ENCODE measurements around the gene OSBP2.

Gene OSBP2

DNA sequence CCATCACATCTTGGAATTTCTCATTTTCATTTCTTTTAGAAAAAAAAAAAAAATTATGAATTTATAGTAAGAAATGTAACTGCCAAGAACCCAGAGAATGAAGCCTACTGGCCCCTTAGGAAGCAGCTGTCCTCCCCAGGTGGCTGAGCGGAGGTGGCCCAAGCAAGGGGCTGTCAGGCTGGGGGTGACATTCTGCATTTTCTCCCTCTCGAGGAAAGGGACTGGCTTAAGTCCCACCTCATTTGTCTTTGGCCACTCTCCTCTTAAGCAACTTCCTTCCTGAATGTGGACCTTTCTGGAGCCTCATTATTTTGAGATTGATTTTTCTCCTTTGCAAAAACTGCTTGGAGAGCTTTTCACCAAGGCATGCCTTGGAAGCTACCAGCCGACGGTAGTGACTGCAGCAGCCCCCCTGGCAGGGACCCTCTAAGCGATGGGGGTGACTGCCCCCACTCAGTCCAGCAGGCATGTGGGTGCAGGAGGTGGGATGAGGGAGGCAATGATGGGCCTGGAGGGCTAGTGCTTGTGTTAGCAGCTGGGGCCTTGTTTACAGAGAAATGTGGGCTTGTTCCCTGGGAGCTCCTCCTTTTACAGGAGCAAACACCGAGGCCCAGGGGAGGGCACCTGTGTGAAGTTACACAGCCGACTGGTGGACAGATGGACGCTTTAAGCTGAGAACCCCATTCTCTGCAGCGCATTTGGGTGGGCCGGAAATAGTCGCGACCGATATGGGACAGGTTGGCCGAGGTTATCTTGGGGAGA is 162.2 kb downstream of the OSBP2 start:
- DNase-seq = no peak

DNA sequence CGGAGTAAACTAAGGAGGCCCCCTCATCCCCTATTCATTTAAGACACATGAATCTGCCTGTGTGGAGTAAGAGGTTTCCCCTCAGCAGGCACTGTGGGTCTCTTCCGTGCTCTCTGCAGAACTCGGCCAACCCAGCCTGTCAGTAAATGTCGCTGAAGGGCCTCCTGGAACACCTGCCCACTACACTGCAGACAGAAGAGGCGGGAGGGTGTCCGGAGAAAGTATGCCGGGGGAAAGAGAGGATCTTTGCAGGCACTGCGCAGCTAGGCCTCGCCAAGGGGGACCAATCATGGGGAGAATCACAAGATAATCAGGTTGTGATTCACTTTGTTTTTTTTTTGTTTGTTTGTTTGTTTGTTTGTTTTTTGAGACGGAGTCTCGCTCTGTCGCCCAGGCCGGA is 163.1 kb downstream of the OSBP2 start:
- DNase-seq = no peak

DNA sequence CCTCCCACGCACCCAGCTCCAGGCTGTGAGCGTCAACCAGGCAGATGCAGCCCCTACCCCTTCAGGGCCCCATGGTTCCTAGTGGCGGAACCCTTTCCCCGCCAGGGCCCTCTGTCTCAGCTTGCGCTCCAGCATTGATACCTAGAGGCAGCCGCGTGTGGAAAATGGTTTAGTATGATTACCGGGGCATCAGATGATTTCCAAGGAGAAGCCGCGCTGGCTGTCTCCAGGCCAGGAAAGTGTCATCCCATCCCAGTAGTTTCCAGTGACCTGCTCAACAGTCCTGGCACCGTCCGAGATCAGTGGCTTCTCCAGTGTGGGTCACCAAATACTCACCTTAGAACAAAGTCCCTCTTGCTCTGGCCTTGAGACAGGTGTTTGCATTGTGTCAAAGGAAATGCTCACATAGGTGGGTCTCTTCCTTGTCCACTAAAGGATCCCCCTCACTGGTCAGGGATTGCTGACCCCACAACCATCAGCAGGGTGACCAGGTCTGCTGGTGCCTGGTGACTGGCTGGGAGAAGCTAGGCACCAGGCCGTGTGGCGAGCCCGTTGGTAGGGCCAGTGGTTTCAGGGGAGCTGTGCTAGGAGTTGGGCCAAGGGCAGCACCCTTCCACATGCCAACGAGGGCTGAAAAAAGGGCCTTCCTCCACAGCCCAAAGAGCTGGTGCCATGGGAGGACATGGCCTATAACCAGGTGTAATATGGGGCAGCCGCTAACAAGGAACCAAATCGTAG is 164.5 kb downstream of the OSBP2 start:
- no peak for DNase-seq

- no peak for DNase-seq
These were observed 165.0 kb downstream of the OSBP2 start for GRCh38 chr22:30859714-30860095.

DNA sequence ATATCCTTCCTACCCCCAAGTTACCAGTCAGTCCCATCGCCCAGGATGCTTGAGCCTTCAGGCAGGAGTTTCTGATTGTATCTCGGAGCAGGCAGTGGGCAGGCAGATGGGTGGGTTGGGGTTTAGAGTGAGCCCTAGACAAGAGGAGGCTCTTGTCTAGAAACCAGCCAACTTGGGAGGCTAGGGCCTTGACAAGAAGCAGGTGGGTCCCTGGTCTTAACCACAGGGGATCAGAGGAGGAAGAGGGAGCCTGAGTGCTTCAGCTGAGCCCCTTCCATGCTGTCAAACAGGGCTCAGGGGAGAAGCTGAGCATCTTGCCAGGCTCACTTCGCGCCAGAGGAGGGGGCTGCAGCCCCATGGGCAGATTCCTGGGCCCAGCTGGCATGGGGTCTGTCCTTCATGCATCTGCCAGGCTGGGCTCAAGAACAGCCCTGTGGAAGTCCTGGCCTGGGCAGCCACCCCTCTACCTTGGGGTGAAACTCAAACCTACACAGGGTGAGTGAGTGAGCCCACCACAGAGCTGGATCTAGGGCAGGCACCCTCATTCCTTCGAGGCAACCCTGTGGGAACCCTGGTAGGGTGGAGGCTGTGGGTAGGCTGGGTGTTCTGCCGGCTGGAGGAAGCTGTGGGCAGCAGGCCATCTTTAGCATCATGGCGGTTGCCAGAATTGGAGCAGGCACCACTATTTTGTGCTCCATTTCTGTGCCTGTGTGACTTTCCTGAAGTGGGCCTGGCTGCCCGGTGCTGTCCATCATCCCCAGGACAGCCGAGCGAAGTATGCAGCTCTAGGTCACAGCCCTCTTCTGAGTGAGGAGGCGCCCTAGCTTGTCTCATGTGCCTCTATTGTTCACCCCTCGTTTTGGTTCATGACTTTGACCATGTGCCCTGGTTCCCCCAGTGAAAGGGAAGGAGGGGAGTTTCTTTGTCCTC is 165.8 kb downstream of the OSBP2 start:
- DNase-seq = no peak

GRCh38 chr22:30861131-30861530 is 166.5 kb downstream of the OSBP2 start:
- no peak for DNase-seq

DNA sequence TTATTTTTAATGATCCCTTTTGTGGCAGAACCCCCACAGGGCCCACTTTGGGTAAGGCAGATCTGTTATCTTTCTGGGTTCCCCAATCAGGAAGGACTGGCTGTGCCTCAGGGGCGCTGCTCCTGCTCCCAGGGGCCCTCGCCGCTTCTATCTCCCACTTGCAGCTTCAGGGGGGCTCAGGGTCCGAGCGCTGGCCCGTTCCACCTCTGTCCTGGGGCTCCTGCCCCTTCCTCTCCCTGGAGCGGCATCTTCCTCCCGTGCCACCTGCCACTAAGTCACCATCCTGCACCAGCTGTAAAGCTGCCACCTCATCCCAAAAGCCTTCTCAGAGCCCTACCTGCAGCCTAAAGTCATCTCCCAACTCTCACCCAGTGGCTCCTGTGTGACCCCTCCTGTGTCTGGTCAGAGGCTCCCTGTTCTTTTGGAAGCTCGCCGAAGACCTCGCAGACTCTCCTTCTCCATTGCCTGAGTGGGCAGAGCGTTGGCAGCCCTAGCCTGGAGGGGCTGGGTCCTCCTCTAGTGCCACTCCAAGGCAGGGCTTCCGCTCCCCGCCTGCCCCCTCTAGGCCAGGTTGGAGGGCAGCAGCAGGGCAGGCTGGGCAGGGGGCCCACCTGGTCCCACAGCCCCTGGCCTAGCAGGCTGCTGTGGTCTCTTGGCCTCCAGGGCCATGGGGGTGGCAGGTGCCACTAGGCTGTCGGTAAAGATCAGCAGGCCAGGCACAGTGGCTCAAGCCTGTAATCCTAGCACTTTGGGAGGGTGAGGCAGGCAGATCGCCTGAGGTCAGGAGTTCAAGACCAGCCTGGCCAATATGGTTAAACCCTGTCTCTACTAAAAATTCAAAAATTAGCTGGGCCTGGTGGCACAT is 167.2 kb downstream of the OSBP2 start:
- DNase-seq = no peak

DNA sequence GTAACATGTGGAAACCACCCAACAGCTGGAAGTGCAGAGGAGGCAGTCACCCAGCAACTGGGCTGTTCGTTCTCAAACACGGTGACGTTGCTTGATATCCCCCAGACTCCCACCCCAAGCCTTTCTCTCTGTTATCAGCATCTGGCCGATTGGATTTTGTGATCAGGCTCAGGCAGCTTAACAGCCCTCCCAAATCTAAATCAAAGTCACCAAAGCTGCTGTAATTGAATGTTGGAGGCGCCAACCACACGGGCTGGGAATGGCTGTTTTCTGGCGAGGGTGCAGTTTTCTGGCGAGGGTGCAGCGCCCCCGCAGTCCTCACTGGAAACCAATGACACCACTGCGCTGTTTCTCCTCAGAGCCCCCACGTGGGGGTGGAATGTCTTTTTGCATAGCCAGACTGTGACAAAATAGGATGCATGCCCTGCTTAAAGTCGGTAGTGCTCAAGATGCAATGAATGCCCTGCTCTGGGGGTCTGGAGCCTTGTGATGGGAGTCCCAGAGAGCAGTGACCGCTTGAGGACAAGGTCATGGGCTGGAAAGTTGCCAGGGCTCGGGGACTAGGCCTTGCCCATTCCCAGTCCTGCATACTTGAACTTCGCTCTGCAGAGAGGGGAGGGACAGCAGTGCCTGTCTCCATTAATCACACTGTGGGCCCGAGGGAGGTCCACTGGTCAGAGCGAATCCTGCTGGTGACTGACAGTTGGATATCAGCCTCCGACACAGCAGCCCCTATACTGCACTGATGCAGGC is 168.6 kb downstream of the OSBP2 start:
- DNase-seq = no peak

- DNase-seq = no peak
These were observed 170.1 kb downstream of the OSBP2 start for GRCh38 chr22:30864441-30865420.

- no peak for DNase-seq
These were observed 171.0 kb downstream of the OSBP2 start for GRCh38 chr22:30865656-30866055.

DNA sequence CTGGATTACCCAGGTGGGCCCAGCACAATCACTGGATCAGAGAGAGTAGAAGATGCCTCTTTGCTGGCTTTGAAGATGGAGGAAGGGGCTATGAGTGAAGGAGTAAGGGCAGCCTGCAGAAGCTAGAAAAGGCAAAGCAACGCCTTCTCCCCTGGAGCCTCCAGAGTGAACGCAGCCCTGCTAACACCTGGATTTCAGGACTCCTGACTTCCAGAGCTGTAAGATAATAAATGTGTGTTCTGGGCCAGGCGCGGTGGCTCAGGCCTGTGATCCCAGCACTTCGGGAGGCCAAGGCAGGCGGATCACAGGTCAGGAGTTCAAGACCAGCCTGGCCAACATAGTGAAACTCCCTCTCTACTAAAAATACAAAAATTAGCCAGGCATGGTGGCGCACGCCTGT is 171.5 kb downstream of the OSBP2 start:
- DNase-seq = no peak

DNA sequence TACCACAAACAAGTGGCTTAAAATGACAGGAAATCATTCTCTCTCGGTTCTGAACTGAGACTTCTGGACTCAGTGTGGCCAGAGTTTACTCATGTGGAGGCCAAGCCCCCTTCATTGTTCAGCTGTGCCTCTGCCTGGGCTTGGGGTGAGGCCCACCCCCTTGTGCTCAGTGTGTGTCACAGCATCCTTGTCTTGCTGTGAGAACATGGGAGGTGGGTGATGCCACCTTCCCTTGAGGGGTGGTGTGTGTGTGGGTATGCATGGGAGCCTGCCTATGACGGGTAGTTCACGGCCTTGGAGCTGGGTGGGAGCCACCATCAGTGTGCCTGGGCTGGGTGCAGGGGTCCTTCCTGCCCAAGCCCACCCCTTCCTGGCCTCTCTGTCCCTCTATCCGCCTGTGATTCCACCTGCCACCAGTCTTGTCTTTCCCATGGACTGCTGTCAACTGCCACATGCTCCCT is 172.2 kb downstream of the OSBP2 start:
- no peak for DNase-seq

DNA sequence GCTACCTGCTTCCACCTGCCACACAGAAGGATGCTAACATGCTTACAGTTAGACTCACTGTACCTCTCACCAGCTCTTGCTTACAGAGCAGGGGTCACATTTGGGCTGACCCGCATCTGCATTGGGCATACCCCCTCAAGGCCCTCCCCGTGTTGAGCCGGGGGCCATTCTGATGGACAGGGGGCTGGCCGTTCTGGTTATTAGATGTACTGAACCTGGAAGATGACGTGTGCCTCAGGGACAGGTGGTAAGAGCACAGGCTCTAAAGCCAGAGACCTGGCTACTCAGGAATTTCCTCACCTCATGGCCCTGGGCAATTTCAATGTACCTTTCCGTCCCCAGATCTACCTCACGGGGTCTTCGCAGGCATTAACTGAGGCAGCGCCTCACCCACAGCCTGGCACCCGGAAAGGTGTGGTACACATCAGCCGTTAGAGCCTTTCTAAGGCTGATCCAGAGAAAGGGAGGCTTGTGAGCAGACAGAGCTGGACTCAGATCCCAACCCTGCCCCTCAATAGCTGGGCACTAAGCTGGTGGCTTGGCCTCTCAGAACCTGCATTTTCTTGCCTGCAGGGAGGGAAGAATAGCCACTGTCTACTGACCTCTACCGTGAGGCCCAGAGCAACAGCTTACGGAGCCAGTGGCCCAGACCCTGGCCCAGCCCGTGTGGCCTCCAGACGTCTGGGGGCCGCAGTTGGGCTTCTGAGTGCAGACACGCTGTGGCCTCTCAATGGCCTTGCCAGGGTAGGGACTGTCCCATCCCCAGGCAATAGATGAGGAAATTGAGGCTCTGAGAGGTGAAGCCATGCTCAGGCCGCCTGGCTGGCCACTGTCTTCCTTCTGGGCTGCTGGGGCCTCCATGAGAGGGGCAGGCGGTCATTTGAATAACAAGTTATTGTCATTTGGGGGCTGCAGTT is 173.3 kb downstream of the OSBP2 start:
- DNase-seq = no peak

GRCh38 chr22:30868663-30869385 is 174.2 kb downstream of the OSBP2 start:
- DNase-seq = no peak

GRCh38 chr22:30869667-30870395 is 175.2 kb downstream of the OSBP2 start:
- no peak for DNase-seq

DNA sequence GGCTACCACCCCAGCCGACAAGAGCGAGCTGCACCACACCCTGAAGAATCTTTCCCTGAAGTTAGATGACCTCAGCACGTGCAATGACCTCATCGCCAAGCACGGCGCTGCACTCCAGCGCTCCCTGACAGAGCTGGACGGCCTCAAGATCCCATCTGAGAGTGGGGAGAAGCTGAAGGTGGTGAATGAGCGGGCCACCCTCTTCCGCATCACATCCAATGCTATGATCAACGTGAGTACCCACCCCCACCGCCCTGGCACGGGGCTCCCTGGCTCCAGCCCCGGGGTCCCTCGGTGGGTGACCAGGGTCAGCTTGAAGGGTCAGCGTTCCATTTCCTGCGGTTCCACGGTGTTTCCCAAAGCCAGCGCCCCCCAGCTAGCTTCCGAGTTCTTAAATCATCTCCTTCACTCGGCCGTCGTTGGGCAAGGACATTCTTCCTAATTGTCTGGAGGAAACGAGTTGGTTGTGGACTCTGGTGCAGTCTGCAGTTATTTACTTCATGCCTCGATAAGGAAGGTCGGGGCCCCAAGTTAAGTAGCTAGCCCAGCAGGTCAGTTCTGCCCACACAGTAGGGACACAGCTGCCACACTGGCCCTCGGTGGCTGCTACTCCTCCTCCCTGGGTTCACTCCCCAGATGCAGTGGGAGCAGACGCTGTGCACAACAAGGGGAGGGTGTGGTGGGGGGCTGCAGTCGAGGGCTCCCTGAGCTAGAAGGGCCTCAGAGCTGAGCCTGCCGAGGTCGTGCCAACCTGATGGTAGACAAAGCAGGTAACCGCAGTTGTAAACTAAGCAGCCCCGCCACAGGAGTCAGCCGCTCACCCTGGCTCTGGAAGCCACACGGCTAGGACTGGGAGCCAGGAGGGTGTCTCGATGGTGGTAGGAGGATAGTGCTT is 176.0 kb downstream of the OSBP2 start:
- no peak for DNase-seq

Measured in activated naive CD4-positive, alpha-beta T cell treated with Interleukin-2 at 50 U/mL for 16 hours (primary cell).